Measurements from ENCODE around the gene NAT14.
"Not testable (repeated sequence)": the region's sequence is repeated elsewhere in the genome, so short reads cannot be mapped to it uniquely, and the experiment has no call there.

NAT14 gene

GRCh38 chr19:55443824-55444480, 41.0 kb upstream of the NAT14 start:
- Histone ChIP-seq H3K9ac (ENCODE audit: low read depth, low read length) (no peak overlapping the region), H3K4me3 (ENCODE audit: low read length) (peak overlapping the region; percentile 1; the same call in 1 of the 2 replicates), H3K27me3 (ENCODE audit: insufficient read depth, low read length) (peaks cover 99% of the 10 kb centered on the region), H3K36me3 (ENCODE audit: insufficient read depth, low read length) (no peaks in the 10 kb centered on the region), H3K4me1 (ENCODE audit: insufficient read depth, low read length) (peaks cover 5% of the 10 kb centered on the region; the same call in 1 of the 2 replicates), H3K27ac (ENCODE audit: low read depth, low read length) (no peak overlapping the region), H3K9me3 (ENCODE audit: insufficient read depth, low read depth, low read length) (no peaks in the 10 kb centered on the region)
- WGBS, result 35% methylated on average over 18 of the region's 18 CpGs

GRCh38 chr19:55444646-55445045, 40.3 kb upstream of the NAT14 start:
- Histone ChIP-seq H3K4me3 (ENCODE audit: low read length) (no peak overlapping the region), H3K27ac (ENCODE audit: low read depth, low read length) (no peak overlapping the region), H3K27me3 (ENCODE audit: insufficient read depth, low read length) (peaks cover 99% of the 10 kb centered on the region), H3K9me3 (ENCODE audit: insufficient read depth, low read depth, low read length) (no peaks in the 10 kb centered on the region), H3K4me1 (ENCODE audit: insufficient read depth, low read length) (peaks cover 5% of the 10 kb centered on the region; the same call in 1 of the 2 replicates), H3K36me3 (ENCODE audit: insufficient read depth, low read length) (no peaks in the 10 kb centered on the region), H3K9ac (ENCODE audit: low read depth, low read length) (no peak overlapping the region)
- 51% methylated on average over 11 of the region's 11 CpGs for WGBS

GRCh38 chr19:55446060-55446459, 38.9 kb upstream of the NAT14 start:
- H3K4me1 ChIP-seq (ENCODE audit: insufficient read depth, low read length), result peaks cover 5% of the 10 kb centered on the region; the same call in 1 of the 2 replicates
- H3K9me3 ChIP-seq (ENCODE audit: insufficient read depth, low read depth, low read length), result no peaks in the 10 kb centered on the region
- no peak overlapping the region for H3K4me3 ChIP-seq (ENCODE audit: low read length)
- no peaks in the 10 kb centered on the region for H3K36me3 ChIP-seq (ENCODE audit: insufficient read depth, low read length)
- WGBS, result 84% methylated on average over 8 of the region's 8 CpGs
- no peak overlapping the region for H3K9ac ChIP-seq (ENCODE audit: low read depth, low read length)
- H3K27ac ChIP-seq (ENCODE audit: low read depth, low read length), result no peak overlapping the region
- peaks cover 98% of the 10 kb centered on the region for H3K27me3 ChIP-seq (ENCODE audit: insufficient read depth, low read length)

- Histone ChIP-seq H3K36me3 (ENCODE audit: insufficient read depth, low read length) (no peaks in the 10 kb centered on the region), H3K9me3 (ENCODE audit: insufficient read depth, low read depth, low read length) (no peaks in the 10 kb centered on the region), H3K4me1 (ENCODE audit: insufficient read depth, low read length) (no peaks in the 10 kb centered on the region; the same call in 1 of the 2 replicates), H3K4me3 (ENCODE audit: low read length) (no peak overlapping the region), H3K9ac (ENCODE audit: low read depth, low read length) (no peak overlapping the region), H3K27ac (ENCODE audit: low read depth, low read length) (no peak overlapping the region), H3K27me3 (ENCODE audit: insufficient read depth, low read length) (peaks cover 98% of the 10 kb centered on the region)
- WGBS, result 37% methylated on average over 16 of the region's 16 CpGs
These were observed 37.4 kb upstream of the NAT14 start for GRCh38 chr19:55447421-55448174.

GRCh38 chr19:55448175-55448490, 36.9 kb upstream of the NAT14 start:
- not testable (repeated sequence) for H3K4me3 ChIP-seq (ENCODE audit: low read length); H3K4me1 ChIP-seq (ENCODE audit: insufficient read depth, low read length); H3K27ac ChIP-seq (ENCODE audit: low read depth, low read length); H3K36me3 ChIP-seq (ENCODE audit: insufficient read depth, low read length); H3K9me3 ChIP-seq (ENCODE audit: insufficient read depth, low read depth, low read length); H3K9ac ChIP-seq (ENCODE audit: low read depth, low read length)
- H3K27me3 ChIP-seq (ENCODE audit: insufficient read depth, low read length), result peaks cover 93% of the 10 kb centered on the region
- 91% methylated on average over 5 of the region's 5 CpGs for WGBS

- Histone ChIP-seq H3K27me3 (ENCODE audit: insufficient read depth, low read length) (peaks cover 79% of the 10 kb centered on the region), H3K4me1 (ENCODE audit: insufficient read depth, low read length) (no peaks in the 10 kb centered on the region; the same call in 1 of the 2 replicates), H3K36me3 (ENCODE audit: insufficient read depth, low read length) (no peaks in the 10 kb centered on the region), H3K9ac (ENCODE audit: low read depth, low read length) (no peak overlapping the region), H3K9me3 (ENCODE audit: insufficient read depth, low read depth, low read length) (no peaks in the 10 kb centered on the region), H3K4me3 (ENCODE audit: low read length) (no peak overlapping the region), H3K27ac (ENCODE audit: low read depth, low read length) (no peak overlapping the region)
- WGBS, result 39% methylated on average over 16 of the region's 16 CpGs
These were observed 35.5 kb upstream of the NAT14 start for GRCh38 chr19:55449469-55449868.

- no peaks in the 10 kb centered on the region for H3K36me3 ChIP-seq (ENCODE audit: insufficient read depth, low read length)
- H3K4me3 ChIP-seq (ENCODE audit: low read length), result peak overlapping the region; percentile 37
- H3K27ac ChIP-seq (ENCODE audit: low read depth, low read length), result no peak overlapping the region
- H3K9me3 ChIP-seq (ENCODE audit: insufficient read depth, low read depth, low read length), result no peaks in the 10 kb centered on the region
- WGBS, result 3% methylated on average over 79 of the region's 80 CpGs
- H3K9ac ChIP-seq (ENCODE audit: low read depth, low read length), result no peak overlapping the region
- no peaks in the 10 kb centered on the region; the same call in 1 of the 2 replicates for H3K4me1 ChIP-seq (ENCODE audit: insufficient read depth, low read length)
- H3K27me3 ChIP-seq (ENCODE audit: insufficient read depth, low read length), result peaks cover 61% of the 10 kb centered on the region
These were observed 33.6 kb upstream of the NAT14 start for GRCh38 chr19:55451163-55451964.

GRCh38 chr19:55451965-55452748, 32.8 kb upstream of the NAT14 start:
- Histone ChIP-seq H3K4me3 (ENCODE audit: low read length) (peak overlapping the region; percentile 48), H3K36me3 (ENCODE audit: insufficient read depth, low read length) (no peaks in the 10 kb centered on the region), H3K27ac (ENCODE audit: low read depth, low read length) (no peak overlapping the region), H3K27me3 (ENCODE audit: insufficient read depth, low read length) (peaks cover 53% of the 10 kb centered on the region), H3K9ac (ENCODE audit: low read depth, low read length) (no peak overlapping the region; the same call in 1 of the 2 replicates), H3K9me3 (ENCODE audit: insufficient read depth, low read depth, low read length) (no peaks in the 10 kb centered on the region), H3K4me1 (ENCODE audit: insufficient read depth, low read length) (no peaks in the 10 kb centered on the region; the same call in 1 of the 2 replicates)
- 5% methylated on average over 55 of the region's 57 CpGs for WGBS

- peak overlapping the region; percentile 48 for H3K4me3 ChIP-seq (ENCODE audit: low read length)
These were observed 32.1 kb upstream of the NAT14 start for GRCh38 chr19:55452749-55453346.

GRCh38 chr19:55453511-55454260, 31.3 kb upstream of the NAT14 start:
- H3K36me3 ChIP-seq (ENCODE audit: insufficient read depth, low read length), result no peaks in the 10 kb centered on the region
- H3K27ac ChIP-seq (ENCODE audit: low read depth, low read length), result no peak overlapping the region
- no peaks in the 10 kb centered on the region; the same call in 1 of the 2 replicates for H3K4me1 ChIP-seq (ENCODE audit: insufficient read depth, low read length)
- H3K9ac ChIP-seq (ENCODE audit: low read depth, low read length), result no peak overlapping the region
- 90% methylated on average over 12 of the region's 12 CpGs for WGBS
- peaks cover 38% of the 10 kb centered on the region for H3K27me3 ChIP-seq (ENCODE audit: insufficient read depth, low read length)
- H3K9me3 ChIP-seq (ENCODE audit: insufficient read depth, low read depth, low read length), result no peaks in the 10 kb centered on the region
- H3K4me3 ChIP-seq (ENCODE audit: low read length), result no peak overlapping the region

More at GRCh38 chr19:55452749-55453346, 32.1 kb upstream of the NAT14 start:
- Histone ChIP-seq H3K4me1 (ENCODE audit: insufficient read depth, low read length) (no peaks in the 10 kb centered on the region; the same call in 1 of the 2 replicates), H3K36me3 (ENCODE audit: insufficient read depth, low read length) (no peaks in the 10 kb centered on the region), H3K27ac (ENCODE audit: low read depth, low read length) (no peak overlapping the region), H3K9ac (ENCODE audit: low read depth, low read length) (no peak overlapping the region), H3K9me3 (ENCODE audit: insufficient read depth, low read depth, low read length) (no peaks in the 10 kb centered on the region), H3K27me3 (ENCODE audit: insufficient read depth, low read length) (peaks cover 46% of the 10 kb centered on the region)
- 8% methylated on average over 33 of the region's 34 CpGs for WGBS
